ENCODE measurements around the gene MFAP4.

MFAP4 gene

GRCh38 chr17:19384723-19385391 lies 2.1 kb downstream of the MFAP4 start:
- H3K4me3 ChIP-seq (ENCODE audit: insufficient read length, low read depth): no peak overlapping the region
- peaks cover 15% of the 10 kb centered on the region for H3K4me1 ChIP-seq (ENCODE audit: insufficient read depth, insufficient read length)
- no peak overlapping the region for H3K9ac ChIP-seq (ENCODE audit: insufficient read length, low read depth)
- no peak for DNase-seq (ENCODE audit: low read depth, low spot score)
- H3K9me3 ChIP-seq (ENCODE audit: insufficient read depth, low read length): no peaks in the 10 kb centered on the region
- no peak for TF ChIP-seq SUZ12 (IDR thresholded peaks at IDR 0.05; ENCODE audit: extremely low read depth, insufficient read depth, insufficient read length)
- TF ChIP-seq YY1 (IDR thresholded peaks at IDR 0.05; ENCODE audit: insufficient read depth, insufficient read length): no peak
- TF ChIP-seq ZNF274 (IDR thresholded peaks at IDR 0.05; ENCODE audit: low read depth, low read length): no peak
- H3K36me3 ChIP-seq (ENCODE audit: insufficient read depth, insufficient read length, low read length): peaks cover 64% of the 10 kb centered on the region
- no peaks in the 10 kb centered on the region for H3K27me3 ChIP-seq (ENCODE audit: insufficient read depth, insufficient read length)

GRCh38 chr17:19383681-19384470 lies 3.1 kb downstream of the MFAP4 start:
- TF ChIP-seq YY1 (IDR thresholded peaks at IDR 0.05; ENCODE audit: insufficient read depth, insufficient read length): no peak
- TF ChIP-seq ZNF274 (IDR thresholded peaks at IDR 0.05; ENCODE audit: low read depth, low read length): no peak
- TF ChIP-seq SUZ12 (IDR thresholded peaks at IDR 0.05; ENCODE audit: extremely low read depth, insufficient read depth, insufficient read length): no peak
- Histone ChIP-seq H3K9me3 (ENCODE audit: insufficient read depth, low read length) (no peaks in the 10 kb centered on the region), H3K36me3 (ENCODE audit: insufficient read depth, insufficient read length, low read length) (peaks cover 74% of the 10 kb centered on the region), H3K4me1 (ENCODE audit: insufficient read depth, insufficient read length) (peaks cover 15% of the 10 kb centered on the region), H3K9ac (ENCODE audit: insufficient read length, low read depth) (no peak overlapping the region), H3K4me3 (ENCODE audit: insufficient read length, low read depth) (no peak overlapping the region), H3K27me3 (ENCODE audit: insufficient read depth, insufficient read length) (no peaks in the 10 kb centered on the region)
- no peak for DNase-seq (ENCODE audit: low read depth, low spot score)

DNA sequence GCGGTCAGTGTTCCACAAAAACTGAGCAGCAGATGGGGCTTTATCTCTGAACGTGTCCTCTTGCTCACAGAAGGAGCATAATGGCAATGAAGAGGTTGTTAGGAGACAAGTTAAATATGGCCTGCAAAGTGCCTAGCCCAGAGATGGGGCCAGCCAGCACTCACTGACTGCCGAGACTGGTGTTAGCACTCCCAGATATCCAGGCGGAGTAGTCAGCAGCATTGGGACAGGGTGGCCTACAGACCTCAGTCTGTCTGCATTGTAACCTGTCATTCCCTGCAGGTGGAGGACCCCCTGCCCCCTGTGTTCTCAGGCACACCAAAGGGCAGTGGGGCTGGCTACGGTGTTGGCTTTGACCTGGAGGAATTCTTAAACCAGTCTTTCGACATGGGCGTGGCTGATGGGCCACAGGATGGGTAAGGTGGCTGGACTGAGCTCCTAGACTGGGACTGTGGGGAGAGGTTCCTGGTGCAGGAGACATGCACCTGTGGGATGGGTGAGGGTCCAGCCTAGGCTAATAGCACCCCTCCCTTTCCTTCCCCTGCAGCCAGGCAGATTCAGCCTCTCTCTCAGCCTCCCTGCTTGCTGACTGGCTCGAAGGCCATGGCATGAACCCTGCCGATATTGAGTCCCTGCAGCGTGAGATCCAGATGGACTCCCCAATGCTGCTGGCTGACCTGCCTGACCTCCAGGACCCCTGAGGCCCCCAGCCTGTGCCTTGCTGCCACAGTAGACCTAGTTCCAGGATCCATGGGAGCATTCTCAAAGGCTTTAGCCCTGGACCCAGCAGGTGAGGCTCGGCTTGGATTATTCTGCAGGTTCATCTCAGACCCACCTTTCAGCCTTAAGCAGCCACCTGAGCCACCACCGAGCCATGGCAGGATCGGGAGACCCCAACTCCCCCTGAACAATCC lies 4.2 kb downstream of the MFAP4 start:
- H3K9me3 ChIP-seq (ENCODE audit: insufficient read depth, low read length): no peaks in the 10 kb centered on the region
- H3K27me3 ChIP-seq (ENCODE audit: insufficient read depth, insufficient read length): no peaks in the 10 kb centered on the region
- TF ChIP-seq SUZ12 (IDR thresholded peaks at IDR 0.05; ENCODE audit: extremely low read depth, insufficient read depth, insufficient read length) (no peak), ZNF274 (IDR thresholded peaks at IDR 0.05; ENCODE audit: low read depth, low read length) (no peak), YY1 (IDR thresholded peaks at IDR 0.05; ENCODE audit: insufficient read depth, insufficient read length) (no peak)
- peaks cover 15% of the 10 kb centered on the region for H3K4me1 ChIP-seq (ENCODE audit: insufficient read depth, insufficient read length)
- peaks cover 75% of the 10 kb centered on the region for H3K36me3 ChIP-seq (ENCODE audit: insufficient read depth, insufficient read length, low read length)
- no peak overlapping the region for H3K4me3 ChIP-seq (ENCODE audit: insufficient read length, low read depth)
- DNase-seq (ENCODE audit: low read depth, low spot score): no peak
- H3K9ac ChIP-seq (ENCODE audit: insufficient read length, low read depth): no peak overlapping the region

GRCh38 chr17:19381741-19382444 lies 5.1 kb downstream of the MFAP4 start:
- no peak for DNase-seq (ENCODE audit: low read depth, low spot score)

DNA sequence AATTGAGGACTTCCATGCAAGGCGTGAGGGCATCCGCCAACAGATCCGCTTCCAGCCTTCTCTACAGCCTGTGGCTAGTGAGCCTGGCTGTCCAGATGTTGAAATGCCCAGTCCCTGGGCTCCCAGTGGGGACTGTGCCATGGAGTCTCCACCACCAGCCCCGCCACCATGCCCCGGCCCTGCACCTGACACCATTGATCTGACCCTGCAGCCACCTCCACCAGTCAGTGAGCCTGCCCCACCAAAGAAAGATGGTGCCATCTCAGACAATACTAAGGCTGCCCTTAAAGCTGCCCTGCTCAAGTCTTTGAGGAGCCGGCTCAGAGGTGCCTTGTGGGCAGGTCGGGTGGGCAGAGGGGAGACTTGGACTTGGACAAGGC lies 5.6 kb downstream of the MFAP4 start:
- DNase-seq (ENCODE audit: low read depth, low spot score): no peak
- H3K36me3 ChIP-seq (ENCODE audit: insufficient read depth, insufficient read length, low read length): peaks cover 75% of the 10 kb centered on the region
- no peaks in the 10 kb centered on the region for H3K27me3 ChIP-seq (ENCODE audit: insufficient read depth, insufficient read length)

More at GRCh38 chr17:19381741-19382444, 5.1 kb downstream of the MFAP4 start:
- no peak overlapping the region for H3K9ac ChIP-seq (ENCODE audit: insufficient read length, low read depth)
- H3K4me3 ChIP-seq (ENCODE audit: insufficient read length, low read depth): no peak overlapping the region
- no peaks in the 10 kb centered on the region for H3K27me3 ChIP-seq (ENCODE audit: insufficient read depth, insufficient read length)
- H3K36me3 ChIP-seq (ENCODE audit: insufficient read depth, insufficient read length, low read length): peaks cover 75% of the 10 kb centered on the region
- no peak for TF ChIP-seq SUZ12 (IDR thresholded peaks at IDR 0.05; ENCODE audit: extremely low read depth, insufficient read depth, insufficient read length)
- TF ChIP-seq ZNF274 (IDR thresholded peaks at IDR 0.05; ENCODE audit: low read depth, low read length): no peak
- TF ChIP-seq YY1 (IDR thresholded peaks at IDR 0.05; ENCODE audit: insufficient read depth, insufficient read length): no peak
- H3K9me3 ChIP-seq (ENCODE audit: insufficient read depth, low read length): no peaks in the 10 kb centered on the region
- peaks cover 12% of the 10 kb centered on the region for H3K4me1 ChIP-seq (ENCODE audit: insufficient read depth, insufficient read length)

DNA sequence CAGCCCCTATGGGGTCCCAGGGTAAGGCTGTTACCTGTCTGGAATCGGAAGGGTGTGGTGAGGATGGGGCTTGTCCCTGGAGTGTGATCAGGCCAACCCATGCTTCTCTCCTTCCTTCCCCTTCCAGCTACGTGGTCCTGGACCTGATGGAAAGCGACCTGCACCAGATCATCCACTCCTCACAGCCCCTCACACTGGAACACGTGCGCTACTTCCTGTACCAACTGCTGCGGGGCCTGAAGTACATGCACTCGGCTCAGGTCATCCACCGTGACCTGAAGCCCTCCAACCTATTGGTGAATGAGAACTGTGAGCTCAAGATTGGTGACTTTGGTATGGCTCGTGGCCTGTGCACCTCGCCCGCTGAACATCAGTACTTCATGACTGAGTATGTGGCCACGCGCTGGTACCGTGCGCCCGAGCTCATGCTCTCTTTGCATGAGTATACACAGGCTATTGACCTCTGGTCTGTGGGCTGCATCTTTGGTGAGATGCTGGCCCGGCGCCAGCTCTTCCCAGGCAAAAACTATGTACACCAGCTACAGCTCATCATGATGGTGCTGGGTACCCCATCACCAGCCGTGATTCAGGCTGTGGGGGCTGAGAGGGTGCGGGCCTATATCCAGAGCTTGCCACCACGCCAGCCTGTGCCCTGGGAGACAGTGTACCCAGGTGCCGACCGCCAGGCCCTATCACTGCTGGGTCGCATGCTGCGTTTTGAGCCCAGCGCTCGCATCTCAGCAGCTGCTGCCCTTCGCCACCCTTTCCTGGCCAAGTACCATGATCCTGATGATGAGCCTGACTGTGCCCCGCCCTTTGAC lies 6.3 kb downstream of the MFAP4 start:
- no peak for DNase-seq (ENCODE audit: low read depth, low spot score)
- no peaks in the 10 kb centered on the region for H3K27me3 ChIP-seq (ENCODE audit: insufficient read depth, insufficient read length)
- no peaks in the 10 kb centered on the region for H3K9me3 ChIP-seq (ENCODE audit: insufficient read depth, low read length)
- no peak overlapping the region for H3K9ac ChIP-seq (ENCODE audit: insufficient read length, low read depth)
- no peak overlapping the region for H3K4me3 ChIP-seq (ENCODE audit: insufficient read length, low read depth)
- peaks cover 5% of the 10 kb centered on the region for H3K4me1 ChIP-seq (ENCODE audit: insufficient read depth, insufficient read length)
- H3K36me3 ChIP-seq (ENCODE audit: insufficient read depth, insufficient read length, low read length): peaks cover 69% of the 10 kb centered on the region
- TF ChIP-seq YY1 (IDR thresholded peaks at IDR 0.05; ENCODE audit: insufficient read depth, insufficient read length) (no peak), ZNF274 (IDR thresholded peaks at IDR 0.05; ENCODE audit: low read depth, low read length) (no peak), SUZ12 (IDR thresholded peaks at IDR 0.05; ENCODE audit: extremely low read depth, insufficient read depth, insufficient read length) (no peak)

More for the DNA sequence above, 5.6 kb downstream of the MFAP4 start:
- Histone ChIP-seq H3K4me3 (ENCODE audit: insufficient read length, low read depth) (no peak overlapping the region), H3K4me1 (ENCODE audit: insufficient read depth, insufficient read length) (peaks cover 8% of the 10 kb centered on the region), H3K9ac (ENCODE audit: insufficient read length, low read depth) (no peak overlapping the region), H3K9me3 (ENCODE audit: insufficient read depth, low read length) (no peaks in the 10 kb centered on the region)
- no peak for TF ChIP-seq SUZ12 (IDR thresholded peaks at IDR 0.05; ENCODE audit: extremely low read depth, insufficient read depth, insufficient read length)
- no peak for TF ChIP-seq YY1 (IDR thresholded peaks at IDR 0.05; ENCODE audit: insufficient read depth, insufficient read length)
- TF ChIP-seq ZNF274 (IDR thresholded peaks at IDR 0.05; ENCODE audit: low read depth, low read length): no peak
